B cell (primary cell): Measurements from ENCODE around the gene APP. TPM values are rescaled to one million over a fixed set of nuclear protein-coding genes. Genes with fewer than 3 reads are reported as not detected.
"Not testable (repeated sequence)": the region's sequence is repeated elsewhere in the genome, so short reads cannot be mapped to it uniquely, and the experiment has no call there.

Experiments
- ATAC-seq: fragments of 200-7000 bp; cut with Tn5 transposase; one replicate; pipeline ENCODE4 v1.10.0; 2021; ENCODE audit warnings: low read depth, mild to moderate bottlenecking, moderate number of reproducible peaks, moderate library complexity
- CTCF ChIA-PET: fragments of 350-600 bp; sonication (Branson Sonifier 250); formaldehyde crosslinking; loops from one replicate; lab custom pipeline; 2021; ENCODE audit warnings: antibody characterized with exemption, inconsistent platforms; lab: Charles Lee
- POLR2A ChIA-PET: fragments of 350-600 bp; sonication (Branson Sonifier 250); formaldehyde crosslinking; loops from one replicate; lab custom pipeline; 2021; ENCODE audit warnings: antibody characterized with exemption; lab: Charles Lee
- DNase-seq: peaks from one replicate; pipeline ENCODE4 v3.0.0; 2013
- H2AFZ ChIP-seq: 2 replicates; pipeline ENCODE4 v1.6.1; 2012; ENCODE audit warnings: mild to moderate bottlenecking, low read depth, low read length; ENCODE audit not compliant: insufficient read depth, poor library complexity, severe bottlenecking
- H3K27ac ChIP-seq, 2 donors: 1 replicate in 1 of 2; 2 replicates in 1 of 2; pipeline ENCODE4 v1.5.1; 2012 to 2013; ENCODE audit warnings: low read length in 2 of 2, mild to moderate bottlenecking in 2 of 2, moderate library complexity in 1 of 2
- H3K27me3 ChIP-seq, 4 experiments: fragments of 200-600 bp in 1 of 4; sonication (generic) in 1 of 4; replicated peaks in 1 of 4; 1 replicate in 2 of 4; 2 replicates in 2 of 4; pipeline versions ENCODE4 v1.6.1 to v1.7.0; 2013 to 2016; ENCODE audit warnings: low read length in 3 of 4, mild to moderate bottlenecking in 2 of 4, mixed read lengths in 1 of 4, moderate library complexity in 1 of 4; ENCODE audit not compliant: insufficient read depth in 4 of 4, control insufficient read depth in 3 of 4; ENCODE audit errors: control extremely low read depth in 1 of 4
- H3K36me3 ChIP-seq, 2 experiments: replicated peaks in 1 of 2; 1 replicate in 1 of 2; 2 replicates in 1 of 2; pipeline versions ENCODE4 v1.6.1 to v1.7.1; 2013; ENCODE audit warnings: low read length in 1 of 2; ENCODE audit not compliant: insufficient read depth in 2 of 2, control insufficient read depth in 1 of 2; ENCODE audit errors: control extremely low read depth in 1 of 2, extremely low read depth in 1 of 2
- H3K4me1 ChIP-seq, 2 donors: fragments of 200-600 bp in 1 of 2; sonication (generic) in 1 of 2; 1 replicate in 1 of 2; 2 replicates in 1 of 2; pipeline versions ENCODE4 v1.5.1 to v1.6.1; 2013 to 2017; ENCODE audit warnings: low read length in 2 of 2; ENCODE audit not compliant: control insufficient read depth in 2 of 2, insufficient read depth in 2 of 2
- H3K4me2 ChIP-seq: replicated peaks from 2 replicates; pipeline ENCODE3; 2012; ENCODE audit warnings: mild to moderate bottlenecking, low read depth, low read length; ENCODE audit not compliant: poor library complexity, severe bottlenecking
- H3K4me3 ChIP-seq, 5 experiments: fragments of 200-600 bp in 1 of 5; sonication (generic) in 1 of 5; 1 replicate in 3 of 5; 2 replicates in 2 of 5; pipeline versions ENCODE4 v1.5.1 to v1.7.0; 2011 to 2016; ENCODE audit warnings: low read length in 4 of 5, mild to moderate bottlenecking in 4 of 5, low read depth in 2 of 5, control low read depth in 1 of 5, moderate library complexity in 1 of 5; ENCODE audit not compliant: insufficient read depth in 1 of 5; ENCODE audit errors: control extremely low read depth in 1 of 5, extremely low read depth in 1 of 5
- H3K79me2 ChIP-seq: fragments of 200-600 bp; sonication (generic); one replicate; pipeline ENCODE4 v1.6.0; 2016; ENCODE audit warnings: low read length; ENCODE audit not compliant: control insufficient read depth, insufficient read depth
- H3K9ac ChIP-seq: fragments of 200-600 bp; sonication (generic); 2 replicates; pipeline ENCODE4 v1.6.1; 2017; ENCODE audit warnings: mild to moderate bottlenecking, low read length, moderate library complexity
- H3K9me3 ChIP-seq, 3 donors: one replicate each; pipeline versions ENCODE4 v1.6.1 to v1.7.1; 2013; ENCODE audit warnings: low read length in 2 of 3; ENCODE audit not compliant: control insufficient read depth in 2 of 3, insufficient read depth in 1 of 3; ENCODE audit errors: control extremely low read depth in 1 of 3
- H4K20me1 ChIP-seq: 2 replicates; pipeline ENCODE4 v1.6.0; 2012; ENCODE audit warnings: mild to moderate bottlenecking, low read length; ENCODE audit not compliant: insufficient read depth, control insufficient read depth, poor library complexity, severe bottlenecking
- H3K27ac Mint-ChIP-seq: one replicate; pipeline ENCODE4 v1.8.0; 2021; ENCODE audit warnings: mixed read lengths
- H3K27me3 Mint-ChIP-seq: one replicate; pipeline ENCODE4 v1.8.0; 2021; ENCODE audit warnings: mixed read lengths
- H3K4me1 Mint-ChIP-seq: one replicate; pipeline ENCODE4 v1.8.0; 2021; ENCODE audit warnings: mixed read lengths
- H3K4me3 Mint-ChIP-seq: one replicate; pipeline ENCODE4 v1.8.0; 2021; ENCODE audit warnings: mixed read lengths
- H3K9me3 Mint-ChIP-seq: one replicate; pipeline ENCODE4 v1.8.0; 2022; ENCODE audit warnings: mixed read lengths; ENCODE audit not compliant: insufficient read depth
- EZH2 ChIP-seq: IDR thresholded peaks from 2 replicates; pipeline ENCODE4 v1.6.1; 2012; ENCODE audit warnings: borderline replicate concordance, low read depth, mild to moderate bottlenecking, moderate library complexity, low read length; ENCODE audit not compliant: insufficient read depth, poor library complexity, severe bottlenecking
- WGBS: methylation state at CpG from one replicate; pipeline ENCODE4 v1.1.5; 2013; ENCODE audit warnings: missing lambda C conversion rate; ENCODE audit not compliant: insufficient coverage; 5-methylcytosine and 5-hydroxymethylcytosine counted together
- intact Hi-C: fragments of 100-400 bp; cut with micrococcal nuclease; formaldehyde crosslinking; loops from one replicate; pipeline ENCODE4 v1.10.0; 2022
- polyA plus RNA-seq: library from polyadenylated mRNA; depleted of rRNA; stranded (reverse); fragments of >200 nt; gene quantifications from 2 replicates; pipeline ENCODE4 v1.2.3, GENCODE V29; 2012
- total RNA-seq, 2 donors: library from RNA; stranded (reverse); fragments of 120-200 nt in 1 of 2; gene quantifications; 1 replicate in 1 of 2; 2 replicates in 1 of 2; pipeline versions ENCODE4 v1.2.3 to v1.2.4, GENCODE V29; 2013 to 2022
- TF ChIP-seq, protein P1 (sequence below): fragments of 200-600 bp; IDR thresholded peaks from one replicate; pipeline ENCODE4 v1.8.0; 2022; ENCODE audit warnings: antibody characterized with exemption, mild to moderate bottlenecking

The APP gene
- total and polyA plus RNA-seq, 2 donors (not counting 1 experiment from before 2014, with no cell fraction given): 28.3 to 34.7 TPM

GRCh38 chr21:26085127-26085526 is 85.4 kb downstream of the APP start:
- no peaks in the 10 kb centered on the region for H3K4me1 Mint-ChIP-seq
- H4K20me1 ChIP-seq: peaks cover 5% of the 10 kb centered on the region
- DNase-seq (no peak), ATAC-seq (no peak)
- ChIA-PET CTCF (no interaction called here), POLR2A (no interaction called here)
- no peak overlapping the region for H3K27ac Mint-ChIP-seq
- no peaks in the 10 kb centered on the region for H3K4me1 ChIP-seq
- no peak overlapping the region for H3K4me3 Mint-ChIP-seq
- no peak overlapping the region for H3K27ac ChIP-seq
- TF ChIP-seq EZH2: no peak
- TF ChIP-seq, protein P1, sequence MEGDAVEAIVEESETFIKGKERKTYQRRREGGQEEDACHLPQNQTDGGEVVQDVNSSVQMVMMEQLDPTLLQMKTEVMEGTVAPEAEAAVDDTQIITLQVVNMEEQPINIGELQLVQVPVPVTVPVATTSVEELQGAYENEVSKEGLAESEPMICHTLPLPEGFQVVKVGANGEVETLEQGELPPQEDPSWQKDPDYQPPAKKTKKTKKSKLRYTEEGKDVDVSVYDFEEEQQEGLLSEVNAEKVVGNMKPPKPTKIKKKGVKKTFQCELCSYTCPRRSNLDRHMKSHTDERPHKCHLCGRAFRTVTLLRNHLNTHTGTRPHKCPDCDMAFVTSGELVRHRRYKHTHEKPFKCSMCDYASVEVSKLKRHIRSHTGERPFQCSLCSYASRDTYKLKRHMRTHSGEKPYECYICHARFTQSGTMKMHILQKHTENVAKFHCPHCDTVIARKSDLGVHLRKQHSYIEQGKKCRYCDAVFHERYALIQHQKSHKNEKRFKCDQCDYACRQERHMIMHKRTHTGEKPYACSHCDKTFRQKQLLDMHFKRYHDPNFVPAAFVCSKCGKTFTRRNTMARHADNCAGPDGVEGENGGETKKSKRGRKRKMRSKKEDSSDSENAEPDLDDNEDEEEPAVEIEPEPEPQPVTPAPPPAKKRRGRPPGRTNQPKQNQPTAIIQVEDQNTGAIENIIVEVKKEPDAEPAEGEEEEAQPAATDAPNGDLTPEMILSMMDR: no peak
- WGBS: 75% methylated on average over 2 of the region's 4 CpGs
- H3K27me3 ChIP-seq: no peaks in the 10 kb centered on the region
- no peak overlapping the region for H2AFZ ChIP-seq
- H3K4me2 ChIP-seq: no peak overlapping the region
- H3K36me3 ChIP-seq: peaks cover 0 to 3% of the 10 kb centered on the region in 2 experiments
- H3K9me3 ChIP-seq: peaks cover 0 to 3% (median 0%) of the 10 kb centered on the region in 3 donors
- no peak overlapping the region for H3K9ac ChIP-seq
- intact Hi-C loops: no loop called here
- H3K9me3 Mint-ChIP-seq: no peaks in the 10 kb centered on the region
- H3K79me2 ChIP-seq: peaks cover 4% of the 10 kb centered on the region
- no peaks in the 10 kb centered on the region for H3K27me3 Mint-ChIP-seq
- no peak overlapping the region for H3K4me3 ChIP-seq

DNA sequence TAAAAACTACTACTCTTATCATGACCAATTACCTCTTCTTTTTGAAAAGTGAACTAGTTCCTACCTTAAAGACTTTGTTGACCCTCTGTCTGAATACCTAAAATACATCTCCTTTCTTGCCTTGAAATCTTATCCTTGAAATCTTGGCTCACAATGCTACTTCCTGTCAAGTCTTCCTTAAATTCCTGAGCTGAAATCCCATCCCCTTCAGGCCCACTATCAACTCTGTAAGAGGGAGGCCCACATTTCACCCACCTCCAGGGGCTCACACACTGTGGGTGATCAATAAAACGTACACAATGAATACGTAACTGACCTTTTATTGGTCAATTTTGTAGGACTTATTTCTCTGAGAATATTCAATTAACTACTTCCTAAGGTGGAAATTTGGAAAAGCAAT is 88.0 kb downstream of the APP start:
- H3K4me1 ChIP-seq: no peaks in the 10 kb centered on the region
- no peak for DNase-seq
- no peaks in the 10 kb centered on the region for H3K36me3 ChIP-seq
- no peak overlapping the region for H3K27ac ChIP-seq
- H3K9me3 ChIP-seq: peaks cover 0 to 3% (median 0%) of the 10 kb centered on the region in 3 donors
- intact Hi-C loops: no loop called here
- no peaks in the 10 kb centered on the region for H3K9me3 Mint-ChIP-seq
- ChIA-PET CTCF (no interaction called here), POLR2A (no interaction called here)
- peaks cover 5% of the 10 kb centered on the region for H4K20me1 ChIP-seq
- no peaks in the 10 kb centered on the region for H3K4me1 Mint-ChIP-seq
- no peak for ATAC-seq
- H3K4me3 ChIP-seq: no peak overlapping the region
- no peak overlapping the region for H3K4me3 Mint-ChIP-seq
- TF ChIP-seq, protein P1: no peak
- no peak for TF ChIP-seq EZH2
- H3K27me3 ChIP-seq: no peaks in the 10 kb centered on the region
- WGBS: no CpG with 5 or more reads among the region's 2 CpGs
- no peak overlapping the region for H3K9ac ChIP-seq
- H3K79me2 ChIP-seq: peaks cover 3% of the 10 kb centered on the region
- no peak overlapping the region for H2AFZ ChIP-seq
- no peak overlapping the region for H3K27ac Mint-ChIP-seq
- no peaks in the 10 kb centered on the region for H3K27me3 Mint-ChIP-seq
- H3K4me2 ChIP-seq: no peak overlapping the region

DNA sequence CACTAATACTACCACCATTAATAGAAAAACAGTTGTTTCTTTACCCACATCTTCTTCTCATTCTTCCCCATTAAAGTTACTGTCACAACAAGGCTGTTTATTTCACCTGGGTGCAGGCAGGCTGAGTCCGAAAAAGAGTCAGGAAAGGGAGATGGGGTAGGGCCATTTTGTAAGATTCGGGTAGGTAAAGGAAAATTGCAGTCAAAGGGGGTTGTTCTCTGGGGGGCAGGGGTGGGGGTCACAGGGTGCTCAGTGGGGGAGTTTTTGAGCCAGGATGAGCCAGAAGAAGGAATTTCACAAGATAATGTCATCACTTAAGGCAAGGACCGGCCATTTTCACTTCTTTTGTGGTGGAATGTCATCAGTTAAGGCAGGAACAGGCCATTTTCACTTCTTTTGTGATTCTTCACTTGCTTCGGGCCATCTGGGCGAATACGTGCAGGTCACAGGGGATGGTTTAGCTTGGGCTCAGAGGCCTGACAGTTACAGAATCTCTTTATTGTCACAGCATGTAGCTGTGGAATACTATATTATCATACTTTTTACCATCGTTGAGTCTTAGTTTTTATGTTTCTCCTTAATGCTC is 89.3 kb downstream of the APP start:
- ATAC-seq, H3K79me2 ChIP-seq, CTCF ChIA-PET, H3K9me3 ChIP-seq, H3K4me2 ChIP-seq, H3K27ac ChIP-seq, POLR2A ChIA-PET, intact Hi-C loops, H3K4me1 ChIP-seq, DNase-seq, H3K4me1 Mint-ChIP-seq, H2AFZ ChIP-seq, H3K27me3 Mint-ChIP-seq, H3K9ac ChIP-seq, H3K27me3 ChIP-seq, H3K9me3 Mint-ChIP-seq, H3K27ac Mint-ChIP-seq, H3K36me3 ChIP-seq, H4K20me1 ChIP-seq, H3K4me3 ChIP-seq, H3K4me3 Mint-ChIP-seq: not testable (repeated sequence)
- WGBS: 100% methylated on average over 2 of the region's 7 CpGs
